Measurements from ENCODE around the gene SLC9A2.

The SLC9A2 gene, protein sequence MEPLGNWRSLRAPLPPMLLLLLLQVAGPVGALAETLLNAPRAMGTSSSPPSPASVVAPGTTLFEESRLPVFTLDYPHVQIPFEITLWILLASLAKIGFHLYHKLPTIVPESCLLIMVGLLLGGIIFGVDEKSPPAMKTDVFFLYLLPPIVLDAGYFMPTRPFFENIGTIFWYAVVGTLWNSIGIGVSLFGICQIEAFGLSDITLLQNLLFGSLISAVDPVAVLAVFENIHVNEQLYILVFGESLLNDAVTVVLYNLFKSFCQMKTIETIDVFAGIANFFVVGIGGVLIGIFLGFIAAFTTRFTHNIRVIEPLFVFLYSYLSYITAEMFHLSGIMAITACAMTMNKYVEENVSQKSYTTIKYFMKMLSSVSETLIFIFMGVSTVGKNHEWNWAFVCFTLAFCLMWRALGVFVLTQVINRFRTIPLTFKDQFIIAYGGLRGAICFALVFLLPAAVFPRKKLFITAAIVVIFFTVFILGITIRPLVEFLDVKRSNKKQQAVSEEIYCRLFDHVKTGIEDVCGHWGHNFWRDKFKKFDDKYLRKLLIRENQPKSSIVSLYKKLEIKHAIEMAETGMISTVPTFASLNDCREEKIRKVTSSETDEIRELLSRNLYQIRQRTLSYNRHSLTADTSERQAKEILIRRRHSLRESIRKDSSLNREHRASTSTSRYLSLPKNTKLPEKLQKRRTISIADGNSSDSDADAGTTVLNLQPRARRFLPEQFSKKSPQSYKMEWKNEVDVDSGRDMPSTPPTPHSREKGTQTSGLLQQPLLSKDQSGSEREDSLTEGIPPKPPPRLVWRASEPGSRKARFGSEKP

DNA sequence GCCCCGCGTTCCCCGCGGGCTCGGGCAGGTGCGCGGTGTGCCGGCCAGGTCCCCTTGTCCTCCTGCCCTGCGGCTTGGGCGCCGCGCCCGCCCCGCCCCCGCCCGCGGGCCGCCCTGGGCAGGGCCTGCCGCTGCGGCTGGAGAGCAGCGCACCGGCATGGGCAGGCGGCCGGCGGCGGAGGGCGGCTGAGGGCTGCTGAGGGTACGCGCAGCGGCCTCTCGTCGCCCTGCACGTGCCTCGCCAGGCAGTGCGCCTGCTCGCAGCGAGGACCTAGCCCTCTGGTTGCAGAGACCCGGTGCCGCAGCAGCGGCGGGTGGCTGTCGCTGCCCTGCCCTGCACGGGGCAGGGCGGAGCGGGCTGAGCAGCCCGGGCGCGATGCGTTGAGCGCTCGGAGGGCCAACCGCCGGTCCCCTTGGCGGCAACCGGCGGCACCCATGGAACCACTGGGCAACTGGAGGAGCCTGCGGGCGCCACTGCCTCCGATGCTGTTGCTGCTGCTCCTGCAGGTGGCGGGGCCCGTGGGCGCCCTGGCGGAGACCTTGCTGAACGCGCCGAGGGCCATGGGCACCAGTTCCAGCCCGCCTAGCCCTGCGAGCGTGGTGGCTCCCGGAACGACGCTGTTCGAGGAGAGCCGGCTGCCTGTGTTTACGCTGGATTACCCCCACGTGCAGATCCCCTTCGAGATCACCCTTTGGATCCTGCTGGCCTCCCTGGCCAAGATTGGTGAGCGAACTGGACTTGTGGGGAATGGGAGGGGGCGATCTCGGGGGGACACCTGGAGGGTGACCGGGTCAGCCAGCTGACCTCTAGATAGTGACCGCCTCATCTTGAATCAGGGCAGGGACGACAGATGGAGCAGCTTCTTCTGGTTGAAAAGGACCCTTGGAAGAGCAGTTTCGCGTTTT is at the start of gene SLC9A2:
TSS of gene SLC9A2 (plus strand) at position 140 of the 906 bp plus-strand sequence. CDS start at position 436, 296 bp downstream.
- no peak for DNase-seq

DNA sequence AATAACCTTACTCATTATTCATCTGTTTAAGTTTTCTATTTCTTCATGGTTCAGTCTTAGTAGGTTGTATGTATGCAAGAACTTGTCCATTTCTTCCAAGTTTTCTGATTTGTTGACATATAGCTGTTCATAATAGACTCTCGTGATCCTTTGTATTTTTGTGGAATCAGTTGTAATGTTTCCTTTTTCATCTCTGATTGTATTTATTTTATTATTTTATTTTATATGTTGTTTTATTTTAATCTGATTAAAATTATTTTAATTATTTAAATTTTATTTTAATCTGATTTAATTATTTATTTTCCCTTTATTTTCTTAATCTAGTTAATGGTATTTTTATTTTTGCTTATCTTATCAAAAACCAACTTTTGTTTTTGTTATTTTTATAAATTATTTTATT is 43.5 kb upstream of the SLC9A2 start:
- DNase-seq, result no peak

DNA sequence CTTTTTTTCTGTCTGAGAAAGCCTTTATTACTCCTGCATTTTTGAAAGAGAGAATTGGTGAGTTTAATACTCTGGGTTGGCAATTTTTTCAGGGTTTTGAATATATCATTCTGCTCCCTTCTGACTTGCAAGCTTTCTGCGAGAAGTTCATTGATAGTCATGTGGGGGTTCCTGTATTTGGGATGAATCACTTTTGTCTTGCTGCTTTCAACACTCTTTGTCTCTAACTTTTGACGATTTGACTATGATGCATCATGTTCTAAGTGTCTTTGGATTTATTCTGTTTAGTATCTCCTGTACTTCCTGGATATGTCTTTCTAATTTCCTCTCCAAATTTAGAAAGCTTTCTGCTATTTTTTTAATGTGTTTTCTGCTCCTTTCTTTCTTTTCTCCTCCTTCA is 41.0 kb upstream of the SLC9A2 start:
- DNase-seq, result no peak

DNA sequence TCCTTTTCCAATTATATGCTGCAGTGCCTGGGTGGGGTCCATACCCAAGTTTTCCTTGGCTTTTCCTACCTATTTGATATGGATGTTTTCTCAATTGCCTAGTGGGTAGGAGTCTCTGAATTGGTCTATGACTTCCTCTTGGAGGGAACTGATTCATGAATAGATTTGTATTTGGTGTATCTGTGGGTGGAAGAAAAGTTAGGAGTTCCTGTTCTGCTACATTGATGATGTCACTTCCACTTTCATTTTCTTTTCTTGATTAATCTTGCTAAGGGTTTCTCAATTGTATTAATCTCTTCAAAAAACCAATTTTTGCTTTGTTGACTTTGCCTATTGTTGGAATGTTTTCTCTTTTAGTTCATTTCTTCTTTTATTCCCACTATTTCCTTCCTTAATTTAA is 37.4 kb upstream of the SLC9A2 start:
- no peak for DNase-seq

DNA sequence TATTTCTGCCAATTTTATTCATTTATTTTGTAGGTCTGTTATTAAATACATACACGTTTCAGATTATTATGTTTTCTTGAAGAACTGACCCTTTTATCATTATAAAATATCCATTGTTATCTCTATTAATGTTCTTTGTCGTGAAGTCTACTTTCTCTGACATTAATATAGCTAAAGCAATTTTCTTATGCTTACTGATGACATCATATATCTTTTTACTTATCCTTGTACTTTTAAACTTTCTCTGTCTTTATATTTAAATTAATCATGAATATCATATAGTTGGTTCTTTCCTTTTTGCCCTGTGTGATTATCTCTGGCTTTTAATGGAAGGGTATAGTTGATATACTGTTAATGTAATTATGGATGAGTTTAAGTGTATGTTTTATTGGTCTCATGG is 36.5 kb upstream of the SLC9A2 start:
- no peak for DNase-seq

DNA sequence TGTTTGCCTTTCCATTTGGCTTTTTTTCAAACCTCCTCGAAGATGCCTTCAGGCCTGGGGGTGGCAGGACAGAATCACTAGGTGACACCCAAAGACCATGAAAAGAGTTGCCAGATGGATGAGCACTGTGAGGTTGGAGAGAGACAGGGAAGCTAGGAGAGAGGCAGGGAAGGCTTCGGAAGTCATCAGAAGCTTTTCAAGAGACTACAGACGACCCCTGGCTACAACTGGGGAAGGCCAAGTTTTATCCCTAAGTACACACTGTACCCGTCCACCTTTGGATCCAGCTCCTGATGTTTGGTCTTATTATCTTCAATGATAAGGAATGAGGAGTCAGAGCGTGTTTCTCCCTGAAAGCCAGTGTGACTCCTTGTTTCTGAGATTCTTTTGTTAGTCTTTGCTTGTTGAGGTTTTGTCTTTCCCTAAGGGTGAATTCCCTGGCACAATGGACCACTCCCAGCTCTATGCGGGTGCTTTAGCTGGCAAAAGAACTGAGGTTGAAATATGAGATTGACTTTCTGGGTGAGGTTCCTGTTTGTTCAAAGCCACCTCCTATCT is 33.4 kb upstream of the SLC9A2 start:
- DNase-seq, result no peak

DNA sequence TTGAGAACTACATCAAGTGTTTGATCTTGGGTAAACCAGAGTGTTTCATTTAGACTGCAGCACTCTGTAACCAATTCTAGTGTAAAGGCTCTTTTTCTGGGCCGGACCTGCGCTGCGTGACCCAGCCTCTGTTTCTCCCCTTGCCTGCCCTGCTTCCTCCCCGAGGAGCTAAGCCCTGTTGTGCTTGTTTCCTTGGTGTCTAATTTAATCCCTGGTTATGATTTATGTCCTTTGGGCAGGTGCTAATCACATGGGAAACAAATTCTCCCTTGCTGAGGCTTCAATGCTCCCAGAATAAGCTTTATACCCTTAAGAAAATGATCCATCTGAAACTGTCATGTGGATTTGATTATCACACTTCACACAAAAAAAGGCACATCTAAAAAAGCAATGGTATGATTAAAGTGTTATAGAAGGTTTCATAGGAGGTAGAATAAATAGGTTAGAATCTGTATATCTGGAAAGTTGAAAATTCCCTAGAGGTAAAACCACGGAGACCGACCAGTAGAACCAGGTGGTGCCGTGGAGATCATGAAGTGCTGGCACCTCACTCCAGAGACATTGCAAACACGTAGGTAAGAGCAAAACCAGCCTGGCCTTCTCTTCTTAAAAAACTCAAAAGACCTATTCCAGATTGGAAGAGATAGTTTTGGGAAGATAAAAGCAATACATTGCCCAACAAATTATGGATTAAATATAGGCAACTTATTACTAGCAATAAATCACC is 31.0 kb upstream of the SLC9A2 start:
- no peak for DNase-seq

DNA sequence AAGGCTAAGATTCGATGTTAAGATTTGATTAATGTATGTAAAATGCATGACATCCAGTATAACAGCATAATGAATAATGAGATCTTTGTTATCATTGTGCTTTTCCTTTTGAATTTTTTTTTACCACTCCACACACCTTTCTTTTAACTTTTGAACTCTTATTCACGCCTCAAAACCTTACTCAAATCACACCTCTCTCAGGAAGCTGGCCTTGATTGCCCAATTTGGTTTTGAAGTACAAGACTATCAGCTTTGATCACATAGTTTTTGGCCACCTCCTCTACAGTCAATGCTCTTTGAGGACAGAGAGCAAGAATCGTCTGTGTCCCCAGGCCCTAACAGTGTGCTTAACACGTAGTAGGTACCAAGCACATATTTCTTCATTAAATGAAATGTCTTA is 29.9 kb upstream of the SLC9A2 start:
- DNase-seq, result no peak

DNA sequence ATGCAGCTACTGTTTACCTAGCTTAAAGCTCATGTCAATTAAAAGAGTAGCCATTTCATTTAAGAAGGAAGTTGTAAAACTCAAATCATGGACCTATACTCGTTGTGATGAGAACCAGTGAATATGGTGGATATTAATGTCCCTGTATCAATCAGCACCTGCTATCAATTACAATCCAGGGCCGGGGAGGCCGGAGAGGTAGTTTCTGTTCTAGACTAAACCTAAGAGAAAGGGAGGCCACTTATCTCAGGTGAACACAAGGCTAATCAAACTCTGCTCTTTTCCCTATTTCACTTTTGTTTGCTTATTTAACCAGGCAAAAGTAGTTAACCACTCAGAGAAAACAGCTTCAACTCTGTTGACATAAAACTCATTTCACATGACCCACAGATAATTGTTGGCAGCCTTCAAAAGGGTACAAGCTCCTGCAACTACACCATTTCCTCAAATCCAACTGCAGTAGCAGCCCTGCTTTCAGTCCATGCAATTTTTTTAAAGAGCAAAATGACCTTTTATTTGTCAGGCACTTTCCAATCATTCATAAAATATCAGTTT is 27.8 kb upstream of the SLC9A2 start:
- no peak for DNase-seq

DNA sequence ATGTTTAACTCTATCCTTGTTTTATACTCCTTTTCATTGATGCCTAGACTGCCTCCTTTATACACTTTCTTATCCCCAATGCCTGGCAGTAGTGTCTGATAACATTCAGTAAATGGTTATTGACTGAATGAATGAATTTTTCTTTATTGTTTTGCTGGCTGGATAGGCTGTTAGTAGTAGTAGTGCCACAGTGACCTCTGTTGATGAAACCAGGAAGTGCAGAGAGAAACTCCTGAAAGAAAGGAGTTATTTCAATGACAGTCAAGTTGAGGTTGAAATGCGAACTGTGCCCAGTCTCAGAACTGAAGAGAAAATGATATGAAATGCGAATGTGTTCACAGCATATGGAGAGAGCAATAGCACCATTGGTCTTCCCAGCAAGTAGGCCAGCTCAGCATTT is 26.8 kb upstream of the SLC9A2 start:
- DNase-seq, result no peak

DNA sequence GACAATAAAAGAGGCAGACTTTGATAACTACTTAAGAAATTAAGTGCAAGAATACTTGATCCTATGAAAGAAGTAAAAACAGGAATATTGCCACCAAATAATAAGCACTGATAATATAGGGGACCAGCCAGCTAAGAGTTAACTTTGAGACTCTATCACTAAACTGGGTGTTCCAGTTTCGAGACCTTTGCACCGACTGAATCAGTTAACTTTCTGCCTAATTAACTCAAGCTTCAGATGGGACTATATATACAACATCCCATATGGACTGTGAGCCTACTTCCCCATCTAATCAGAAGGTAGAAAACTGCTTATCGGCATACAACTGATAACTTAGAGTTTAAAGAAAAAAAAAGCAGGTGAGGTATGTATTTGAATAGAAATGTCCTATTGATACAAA is 25.8 kb upstream of the SLC9A2 start:
- DNase-seq, result no peak

DNA sequence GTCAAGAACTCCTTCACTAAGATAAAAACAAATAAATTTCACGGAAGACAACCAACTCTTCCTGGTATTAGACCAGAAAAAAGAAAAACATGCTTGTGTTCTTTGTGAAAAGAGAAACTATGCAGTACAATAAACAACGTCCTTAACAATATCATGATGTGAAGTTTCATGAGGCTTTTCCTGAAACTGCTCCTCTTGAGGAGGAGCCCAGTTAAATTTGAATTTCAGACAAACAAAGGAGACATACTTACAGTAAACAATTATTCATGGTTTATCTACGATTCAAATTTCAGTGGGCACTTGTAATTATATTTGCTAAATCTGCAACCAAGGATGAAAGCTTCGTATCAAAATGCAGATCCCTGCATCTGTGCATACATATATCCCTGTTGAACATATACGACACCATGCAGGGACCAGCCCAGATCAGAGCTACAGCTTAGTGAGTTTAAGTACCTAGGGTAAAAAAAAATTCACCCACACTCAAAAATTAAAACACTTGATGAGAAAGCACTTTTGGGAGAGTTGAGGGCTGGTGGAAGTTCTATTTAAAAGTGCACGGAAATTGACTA is 24.8 kb upstream of the SLC9A2 start:
- DNase-seq, result no peak

DNA sequence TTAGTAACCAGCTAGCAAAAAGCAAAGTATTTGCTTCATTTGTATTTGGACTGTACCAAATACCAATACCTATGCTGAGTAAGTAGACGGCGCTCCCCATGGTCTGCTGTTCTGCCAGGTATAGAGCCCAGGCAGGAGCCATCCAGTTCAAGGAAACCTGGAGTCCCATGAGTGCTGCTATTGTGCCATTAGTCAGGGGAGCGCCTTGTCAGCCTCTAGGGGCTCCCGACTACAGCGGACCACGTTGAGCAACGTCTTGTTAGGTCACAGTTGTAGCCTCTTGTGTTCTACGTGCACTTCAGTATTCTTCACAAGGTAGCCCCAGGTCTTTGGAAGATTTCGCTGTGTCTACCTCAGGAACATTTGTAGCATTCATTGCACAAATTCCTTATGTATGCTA is 21.6 kb upstream of the SLC9A2 start:
- DNase-seq, result no peak

DNA sequence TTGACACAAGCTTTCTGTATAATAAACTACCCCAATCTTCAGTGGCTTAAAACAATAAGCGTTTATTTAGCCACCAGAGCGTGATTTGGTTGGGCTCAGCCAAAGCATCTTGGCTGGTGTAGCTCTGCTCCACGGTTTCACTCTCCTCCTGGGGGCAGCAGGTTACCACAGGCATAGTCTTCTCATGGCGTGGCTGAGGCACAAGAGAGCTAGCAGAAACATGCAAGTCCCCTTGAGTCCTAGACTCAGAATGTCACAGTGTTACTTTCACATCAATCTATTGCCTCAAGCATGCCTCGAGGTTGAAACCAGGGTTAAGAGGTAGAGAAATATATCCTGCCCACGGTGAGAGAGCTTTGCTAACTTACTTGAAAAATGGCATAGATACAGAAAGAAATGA is 19.9 kb upstream of the SLC9A2 start:
- no peak for DNase-seq

DNA sequence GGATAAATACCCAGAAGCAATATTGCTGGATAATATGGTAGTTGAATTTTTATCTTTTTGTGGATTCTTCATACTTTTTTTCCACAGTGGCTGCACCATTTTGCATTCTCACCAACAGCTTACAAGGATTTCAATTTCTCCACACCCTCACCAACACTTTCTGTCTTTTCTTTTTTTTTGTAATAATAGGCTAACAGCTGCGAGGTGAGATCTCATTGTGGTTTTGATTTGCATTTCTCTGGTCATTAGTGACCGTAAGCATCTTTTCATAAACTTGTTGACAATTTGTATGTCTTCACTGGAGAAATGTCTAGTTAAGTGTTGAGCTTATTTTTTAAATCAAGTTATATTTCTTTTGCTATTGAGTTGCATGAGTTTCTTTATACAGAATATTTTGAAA is 17.6 kb upstream of the SLC9A2 start:
- DNase-seq, result no peak

DNA sequence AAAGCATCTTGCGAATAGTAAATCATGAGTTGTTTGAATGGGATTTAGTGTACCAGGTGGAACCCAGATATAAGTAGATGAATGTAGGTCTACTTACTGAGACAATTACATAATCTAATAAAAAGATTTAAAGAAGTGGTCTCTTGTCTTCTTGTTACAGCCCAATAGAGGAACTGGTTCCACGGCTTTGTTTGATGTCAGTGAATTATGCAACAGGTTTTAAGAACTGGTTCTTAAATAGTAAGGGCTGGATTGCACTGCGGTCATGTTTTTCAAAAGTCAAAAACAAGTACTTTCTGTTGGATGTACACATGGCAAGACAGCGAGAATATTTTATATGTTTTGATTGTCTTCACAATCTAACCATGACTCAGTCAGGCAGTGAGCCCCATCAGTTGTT is 15.4 kb upstream of the SLC9A2 start:
- DNase-seq, result no peak

DNA sequence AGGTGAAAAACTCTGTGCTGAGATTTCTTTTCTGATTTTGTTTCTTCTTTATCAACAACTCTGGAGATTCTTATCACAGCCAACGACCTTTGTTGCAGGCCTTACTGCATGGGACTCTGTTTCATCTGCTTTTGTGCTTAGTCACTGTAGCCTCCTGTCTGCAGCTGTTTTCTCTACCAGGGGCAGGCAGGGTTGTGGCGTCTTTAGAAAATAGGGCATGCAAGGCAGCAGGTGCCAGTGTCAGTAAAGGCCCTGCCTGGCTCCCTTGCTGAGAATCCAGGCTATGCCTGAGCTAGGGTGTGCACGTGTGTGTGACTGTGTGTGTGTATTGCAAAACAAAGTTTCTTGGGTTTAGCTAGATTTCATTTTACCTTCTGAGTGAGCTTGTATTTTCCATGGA is 14.6 kb upstream of the SLC9A2 start:
- no peak for DNase-seq

DNA sequence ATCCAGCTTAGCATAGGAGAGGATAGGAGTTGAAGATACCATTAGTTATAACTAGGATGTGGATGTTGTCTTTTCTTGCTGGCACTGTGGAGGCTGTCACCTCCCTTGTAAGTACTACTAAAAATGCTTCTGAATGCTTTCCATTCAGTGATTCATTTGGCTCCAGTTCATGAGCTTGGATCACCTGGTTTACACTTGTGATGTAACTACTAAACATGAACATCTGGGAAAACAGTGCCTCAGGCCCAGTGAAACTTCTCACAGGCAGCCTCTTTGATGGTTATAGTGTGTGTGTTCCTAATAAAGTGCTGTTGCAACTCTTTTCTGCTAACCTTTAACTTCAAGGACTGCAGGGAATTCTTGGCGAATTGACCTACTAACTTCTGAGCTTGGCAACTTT is 13.0 kb upstream of the SLC9A2 start:
- DNase-seq, result no peak

DNA sequence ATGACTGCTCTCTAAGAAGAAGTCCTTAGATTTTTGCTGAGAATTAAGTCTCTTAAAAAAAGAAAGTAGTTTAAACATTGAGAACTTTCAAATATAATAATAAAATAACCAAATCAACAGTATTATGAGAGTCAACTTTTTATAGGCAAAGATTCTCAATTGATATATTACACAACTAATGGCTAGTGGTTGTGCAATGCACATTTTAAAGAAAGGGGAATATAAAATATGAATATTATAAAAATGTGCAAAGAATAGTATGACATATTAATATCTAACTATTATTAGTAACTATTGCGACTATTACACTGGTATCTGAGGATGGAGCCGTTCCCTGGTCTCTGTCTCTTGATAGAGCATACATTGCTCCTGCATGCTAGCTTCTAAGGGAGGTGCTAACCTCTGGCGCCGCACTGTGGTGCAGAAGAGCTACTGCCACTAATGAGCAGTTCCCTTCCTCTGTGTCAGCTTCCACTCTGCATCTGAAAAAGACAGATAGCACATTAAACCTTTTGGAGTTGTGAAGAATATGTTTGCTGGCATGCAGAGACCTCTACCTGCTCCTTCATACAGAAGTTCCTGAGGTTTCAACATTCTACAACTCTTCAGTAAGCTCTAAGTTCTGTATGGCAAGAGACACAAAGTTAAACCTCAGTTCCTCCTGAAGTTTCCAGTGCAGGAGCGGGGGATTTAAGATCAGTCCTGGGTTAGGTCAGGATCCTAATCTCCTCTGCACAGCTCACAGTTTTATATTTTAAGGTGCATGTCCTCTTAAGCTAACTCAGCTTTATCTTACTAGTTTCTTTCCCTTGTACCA is 3.5 kb upstream of the SLC9A2 start:
- DNase-seq, result no peak

All from NCI-H1048 (cell line).